ENCODE measurements around the gene NR1D1.

NR1D1 gene

DNA sequence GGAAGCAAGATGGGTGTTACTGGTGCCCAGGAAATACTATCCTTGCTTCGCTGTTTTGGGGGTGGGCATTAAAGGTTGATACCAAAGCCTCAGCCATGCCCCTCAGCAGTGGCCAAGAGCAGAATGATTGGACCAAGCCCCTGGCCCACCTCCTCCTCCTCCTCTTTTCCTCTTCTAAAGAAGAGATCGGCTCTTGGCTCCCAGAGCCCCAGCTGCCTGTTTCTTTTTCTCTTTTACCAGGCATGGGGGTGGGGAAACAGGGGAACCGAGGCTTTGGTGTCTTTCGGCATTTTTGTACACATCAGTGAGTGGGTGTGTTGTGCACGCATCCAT, 31.8 kb downstream of the NR1D1 start:
- H2AFZ ChIP-seq (ENCODE audit: low read length) = peak overlapping the region; percentile 80; the same call in 1 of the 2 replicates
- no peaks in the 10 kb centered on the region for H3K27me3 ChIP-seq (ENCODE audit: insufficient read depth, low read length)
- TF ChIP-seq, protein P1, sequence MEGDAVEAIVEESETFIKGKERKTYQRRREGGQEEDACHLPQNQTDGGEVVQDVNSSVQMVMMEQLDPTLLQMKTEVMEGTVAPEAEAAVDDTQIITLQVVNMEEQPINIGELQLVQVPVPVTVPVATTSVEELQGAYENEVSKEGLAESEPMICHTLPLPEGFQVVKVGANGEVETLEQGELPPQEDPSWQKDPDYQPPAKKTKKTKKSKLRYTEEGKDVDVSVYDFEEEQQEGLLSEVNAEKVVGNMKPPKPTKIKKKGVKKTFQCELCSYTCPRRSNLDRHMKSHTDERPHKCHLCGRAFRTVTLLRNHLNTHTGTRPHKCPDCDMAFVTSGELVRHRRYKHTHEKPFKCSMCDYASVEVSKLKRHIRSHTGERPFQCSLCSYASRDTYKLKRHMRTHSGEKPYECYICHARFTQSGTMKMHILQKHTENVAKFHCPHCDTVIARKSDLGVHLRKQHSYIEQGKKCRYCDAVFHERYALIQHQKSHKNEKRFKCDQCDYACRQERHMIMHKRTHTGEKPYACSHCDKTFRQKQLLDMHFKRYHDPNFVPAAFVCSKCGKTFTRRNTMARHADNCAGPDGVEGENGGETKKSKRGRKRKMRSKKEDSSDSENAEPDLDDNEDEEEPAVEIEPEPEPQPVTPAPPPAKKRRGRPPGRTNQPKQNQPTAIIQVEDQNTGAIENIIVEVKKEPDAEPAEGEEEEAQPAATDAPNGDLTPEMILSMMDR (IDR thresholded peaks at IDR 0.05; ENCODE audit: low read length) = no peak
- no peak for TF ChIP-seq EZH2 (IDR thresholded peaks at IDR 0.05; ENCODE audit: borderline replicate concordance, low read length)
- peak overlapping the region; percentile 38 for H3K4me3 ChIP-seq (ENCODE audit: low read depth, low read length, poor library complexity, severe bottlenecking)
- peak overlapping the region; percentile 67 for H3K4me2 ChIP-seq (ENCODE audit: low read length)
- no peak overlapping the region for H3K27ac ChIP-seq (ENCODE audit: low read depth, low read length, poor library complexity, severe bottlenecking)
- H3K9ac ChIP-seq (ENCODE audit: low read length) = peak overlapping the region; percentile 48; the same call in 1 of the 2 replicates
- H4K20me1 ChIP-seq (ENCODE audit: insufficient read depth, low read length) = no peaks in the 10 kb centered on the region
- H3K9me3 ChIP-seq (ENCODE audit: low read length) = no peaks in the 10 kb centered on the region
- no peaks in the 10 kb centered on the region for H3K79me2 ChIP-seq (ENCODE audit: insufficient read depth, low read length)
- no peaks in the 10 kb centered on the region for H3K36me3 ChIP-seq (ENCODE audit: insufficient read depth, low read length)
- H3K9me2 ChIP-seq (ENCODE audit: low read depth, low read length) = no peaks in the 10 kb centered on the region
- H3K4me1 ChIP-seq (ENCODE audit: insufficient read depth, low read length, severe bottlenecking) = peaks cover 55% of the 10 kb centered on the region
- H3F3A ChIP-seq (ENCODE audit: insufficient read depth, low read length) = no peaks in the 10 kb centered on the region

DNA sequence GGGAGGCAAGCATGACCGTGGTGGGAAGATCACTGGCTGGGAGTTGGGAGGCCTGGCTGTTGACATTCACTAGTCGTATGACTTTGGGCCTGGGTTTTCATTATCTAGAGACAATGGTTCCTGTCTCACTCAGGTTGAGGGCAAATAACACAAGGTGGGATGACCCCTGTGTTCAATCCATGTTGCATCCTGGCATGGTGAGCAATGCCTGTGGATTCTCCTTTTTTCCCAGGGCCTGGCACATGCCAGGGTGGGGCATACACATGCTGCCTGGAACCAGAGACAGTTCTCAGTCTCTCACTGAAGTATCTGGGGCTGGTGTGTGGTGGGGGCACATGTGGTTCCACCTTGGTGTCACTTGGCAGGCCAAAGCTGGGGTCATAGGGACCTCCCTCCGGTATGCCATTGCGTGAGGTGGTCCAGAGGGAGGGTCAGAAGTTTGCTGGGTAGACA, 32.2 kb downstream of the NR1D1 start:
- no peak overlapping the region for H2AFZ ChIP-seq (ENCODE audit: low read length)
- no peaks in the 10 kb centered on the region for H3K36me3 ChIP-seq (ENCODE audit: insufficient read depth, low read length)
- TF ChIP-seq EZH2 (IDR thresholded peaks at IDR 0.05; ENCODE audit: borderline replicate concordance, low read length) = no peak
- TF ChIP-seq, protein P1 (IDR thresholded peaks at IDR 0.05; ENCODE audit: low read length) = no peak
- no peaks in the 10 kb centered on the region for H3K9me3 ChIP-seq (ENCODE audit: low read length)
- H3K9me2 ChIP-seq (ENCODE audit: low read depth, low read length) = no peaks in the 10 kb centered on the region
- H3K27me3 ChIP-seq (ENCODE audit: insufficient read depth, low read length) = no peaks in the 10 kb centered on the region
- H4K20me1 ChIP-seq (ENCODE audit: insufficient read depth, low read length) = no peaks in the 10 kb centered on the region
- peak overlapping the region; percentile 48; the same call in 1 of the 2 replicates for H3K9ac ChIP-seq (ENCODE audit: low read length)
- no peak overlapping the region for H3K4me3 ChIP-seq (ENCODE audit: low read depth, low read length, poor library complexity, severe bottlenecking)
- H3K4me1 ChIP-seq (ENCODE audit: insufficient read depth, low read length, severe bottlenecking) = peaks cover 57% of the 10 kb centered on the region
- H3K4me2 ChIP-seq (ENCODE audit: low read length) = peak overlapping the region; percentile 67; the same call in 1 of the 2 replicates
- H3K27ac ChIP-seq (ENCODE audit: low read depth, low read length, poor library complexity, severe bottlenecking) = no peak overlapping the region
- no peaks in the 10 kb centered on the region for H3K79me2 ChIP-seq (ENCODE audit: insufficient read depth, low read length)
- no peaks in the 10 kb centered on the region for H3F3A ChIP-seq (ENCODE audit: insufficient read depth, low read length)

DNA sequence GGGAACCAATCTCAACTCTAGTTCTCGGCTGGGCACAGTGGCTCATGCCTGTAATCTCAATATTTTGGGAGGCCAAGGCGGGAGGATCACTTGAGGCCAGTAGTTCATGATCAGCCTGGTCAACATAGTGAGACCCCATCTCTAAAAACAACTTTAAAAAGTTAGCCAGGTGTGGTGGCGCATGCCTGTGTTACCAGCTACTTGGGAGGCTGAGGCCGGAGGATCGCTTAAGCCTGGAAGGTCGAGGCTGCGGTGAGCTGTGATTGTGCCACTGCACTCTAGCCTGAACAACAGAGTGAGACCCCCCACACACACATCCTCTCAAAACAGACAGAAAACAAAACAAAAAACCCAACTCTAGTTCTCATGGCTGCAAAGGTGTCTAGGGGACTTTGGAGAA, 32.7 kb downstream of the NR1D1 start:
- no peaks in the 10 kb centered on the region for H4K20me1 ChIP-seq (ENCODE audit: insufficient read depth, low read length)
- no peak overlapping the region for H2AFZ ChIP-seq (ENCODE audit: low read length)
- H3K9me2 ChIP-seq (ENCODE audit: low read depth, low read length) = no peaks in the 10 kb centered on the region
- H3K4me1 ChIP-seq (ENCODE audit: insufficient read depth, low read length, severe bottlenecking) = peaks cover 57% of the 10 kb centered on the region
- H3K27ac ChIP-seq (ENCODE audit: low read depth, low read length, poor library complexity, severe bottlenecking) = no peak overlapping the region
- no peaks in the 10 kb centered on the region for H3K36me3 ChIP-seq (ENCODE audit: insufficient read depth, low read length)
- H3K27me3 ChIP-seq (ENCODE audit: insufficient read depth, low read length) = no peaks in the 10 kb centered on the region
- H3K9me3 ChIP-seq (ENCODE audit: low read length) = no peaks in the 10 kb centered on the region
- H3K9ac ChIP-seq (ENCODE audit: low read length) = no peak overlapping the region
- no peaks in the 10 kb centered on the region for H3F3A ChIP-seq (ENCODE audit: insufficient read depth, low read length)
- H3K4me3 ChIP-seq (ENCODE audit: low read depth, low read length, poor library complexity, severe bottlenecking) = no peak overlapping the region
- TF ChIP-seq, protein P1 (IDR thresholded peaks at IDR 0.05; ENCODE audit: low read length) = no peak
- TF ChIP-seq EZH2 (IDR thresholded peaks at IDR 0.05; ENCODE audit: borderline replicate concordance, low read length) = no peak
- H3K4me2 ChIP-seq (ENCODE audit: low read length) = no peak overlapping the region
- H3K79me2 ChIP-seq (ENCODE audit: insufficient read depth, low read length) = no peaks in the 10 kb centered on the region

All from OCI-LY1 (cell line).